ENCODE data around the gene MFSD12.
A peak's percentile ranks its signal among the peaks of the same experiment; 100 is the strongest.
"Not testable (repeated sequence)": the region's sequence is repeated elsewhere in the genome, so short reads cannot be mapped to it uniquely, and the experiment has no call there.

MFSD12 gene

GRCh38 chr19:3584036-3584802 lies 26.8 kb upstream of the MFSD12 start:
- not testable (repeated sequence) for DNase-seq

GRCh38 chr19:3581792-3582191 lies 24.4 kb upstream of the MFSD12 start:
- not testable (repeated sequence) for DNase-seq

- no peak for DNase-seq
Measured at GRCh38 chr19:3580156-3580934, 23.0 kb upstream of the MFSD12 start.

- no peak for DNase-seq
Measured at GRCh38 chr19:3578390-3578789, 21.0 kb upstream of the MFSD12 start.

- no peak for DNase-seq
Measured at GRCh38 chr19:3577723-3578344, 20.4 kb upstream of the MFSD12 start.

GRCh38 chr19:3576696-3577443 lies 19.5 kb upstream of the MFSD12 start:
- DNase-seq = no peak

GRCh38 chr19:3575949-3576673 lies 18.7 kb upstream of the MFSD12 start:
- DNase-seq = no peak

GRCh38 chr19:3575260-3575741 lies 17.9 kb upstream of the MFSD12 start:
- no peak for DNase-seq

GRCh38 chr19:3573858-3574637 lies 16.7 kb upstream of the MFSD12 start:
- DNase-seq = peak; percentile 86 to 92

GRCh38 chr19:3573162-3573857 lies 15.9 kb upstream of the MFSD12 start:
- peak; percentile 13 to 24 for DNase-seq

GRCh38 chr19:3572855-3573161 lies 15.4 kb upstream of the MFSD12 start, which contains the start of gene HMG20B:
TSS of gene HMG20B (plus strand) at chr19:3572944. CDS start at chr19:3573310, 366 bp downstream.
- DNase-seq = no peak

GRCh38 chr19:3572132-3572854 lies 14.9 kb upstream of the MFSD12 start:
- DNase-seq = peak; percentile 99 to 100

GRCh38 chr19:3570606-3571011 lies 13.2 kb upstream of the MFSD12 start:
- no peak for DNase-seq

GRCh38 chr19:3570042-3570441 lies 12.7 kb upstream of the MFSD12 start:
- not testable (repeated sequence) for DNase-seq

- DNase-seq = no peak
Measured at GRCh38 chr19:3565139-3565538, 7.8 kb upstream of the MFSD12 start.

- no peak for DNase-seq
Measured at GRCh38 chr19:3563709-3564524, 6.5 kb upstream of the MFSD12 start.

- peak; percentile 48 to 59 for DNase-seq
Measured at GRCh38 chr19:3556978-3557460, 367 bp downstream of the MFSD12 start.

- DNase-seq = no peak
Measured at GRCh38 chr19:3556423-3556977, 886 bp downstream of the MFSD12 start.
